GM15510 (cell line): Measurements from ENCODE around the gene SV2C.

Source experiments
- POLR2A ChIP-seq: IDR thresholded peaks from 3 replicates; pipeline ENCODE4 v1.6.1; 2011; ENCODE audit warnings: borderline replicate concordance; ENCODE audit not compliant: insufficient read length; ENCODE audit errors: extremely low read depth

The SV2C gene

DNA sequence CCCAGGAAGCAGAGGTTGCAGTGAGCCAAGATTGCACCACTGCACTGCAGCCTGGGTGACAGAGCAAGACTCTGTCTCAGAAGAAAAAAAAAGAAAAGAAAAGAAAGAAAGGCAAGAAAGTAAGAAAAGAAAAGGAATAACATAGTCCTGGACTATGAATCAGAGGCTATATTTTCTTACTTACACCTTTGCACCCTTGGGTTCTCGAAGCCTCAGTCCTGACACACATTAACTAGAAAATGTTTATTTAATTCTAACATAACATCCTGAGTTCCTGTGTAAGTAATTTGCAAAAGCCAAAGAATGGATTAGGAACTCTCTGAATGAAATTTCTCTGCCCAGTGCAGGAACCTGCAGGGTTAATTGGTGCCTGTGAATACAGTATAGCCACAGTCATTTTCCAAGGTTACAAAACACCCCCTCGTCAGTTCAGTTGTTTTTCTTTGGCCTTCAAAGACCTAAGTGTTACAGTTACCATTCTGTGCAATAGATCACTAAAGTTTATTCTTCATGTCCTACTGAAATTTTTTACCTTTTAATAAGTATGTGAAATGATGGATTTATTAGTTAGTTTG is 147.6 kb downstream of the SV2C start:
- no peak for TF ChIP-seq POLR2A

DNA sequence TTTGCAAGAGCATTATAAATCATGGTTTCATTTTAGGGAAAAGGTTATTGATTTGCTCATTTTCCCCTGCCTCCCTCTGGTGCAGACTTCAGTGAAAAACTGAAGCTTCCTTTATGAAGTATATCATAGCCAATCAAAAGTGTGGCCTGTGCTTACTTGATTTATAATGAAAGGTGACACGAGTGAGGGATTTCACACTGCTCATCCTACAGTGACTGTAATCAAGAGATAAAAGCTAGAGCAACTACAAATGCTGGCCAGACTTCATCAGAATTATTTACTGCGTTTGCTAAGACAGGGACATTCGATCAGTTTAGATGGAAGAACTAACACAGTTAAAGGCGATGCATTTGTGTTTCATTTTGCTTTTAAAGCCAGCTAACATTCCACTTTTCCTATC is 151.5 kb downstream of the SV2C start:
- TF ChIP-seq POLR2A = no peak

DNA sequence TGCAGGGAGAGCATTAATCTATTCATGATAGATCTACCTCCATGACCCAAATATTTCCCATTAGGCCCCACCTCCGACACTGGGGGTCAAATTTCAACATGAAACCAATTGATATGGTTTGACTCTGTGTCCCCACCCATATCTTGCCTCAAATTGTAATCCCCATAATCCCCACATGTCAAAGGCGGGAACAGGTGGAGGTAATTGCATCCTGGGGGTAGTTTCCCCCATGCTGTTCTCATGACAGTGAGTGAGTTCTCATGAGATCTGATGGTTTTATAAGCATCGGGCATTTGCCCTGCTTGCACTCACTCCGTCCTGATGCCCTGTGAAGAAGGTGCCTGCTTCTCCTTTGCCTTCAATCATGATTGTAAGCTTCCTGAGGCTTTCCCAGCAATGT is 153.5 kb downstream of the SV2C start:
- no peak for TF ChIP-seq POLR2A

DNA sequence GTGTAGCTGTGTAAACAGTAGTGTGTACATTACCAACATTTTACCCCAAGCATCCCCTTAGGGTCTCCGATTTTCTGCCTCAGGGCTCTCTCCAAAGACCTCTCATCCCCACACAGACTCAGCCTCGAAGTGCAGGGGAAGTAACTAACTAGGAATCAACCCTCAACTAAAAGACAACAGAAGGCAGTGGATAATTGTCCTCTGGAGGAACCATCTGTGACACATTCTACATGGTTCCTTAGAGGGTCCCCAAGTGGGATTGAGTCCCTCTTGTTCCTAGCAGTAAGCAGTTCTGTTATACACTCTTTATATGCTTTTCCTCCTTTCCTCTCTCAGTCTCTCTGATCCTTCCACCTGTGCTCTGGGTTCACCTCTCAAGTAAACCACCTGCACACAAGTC is 157.2 kb downstream of the SV2C start:
- no peak for TF ChIP-seq POLR2A

DNA sequence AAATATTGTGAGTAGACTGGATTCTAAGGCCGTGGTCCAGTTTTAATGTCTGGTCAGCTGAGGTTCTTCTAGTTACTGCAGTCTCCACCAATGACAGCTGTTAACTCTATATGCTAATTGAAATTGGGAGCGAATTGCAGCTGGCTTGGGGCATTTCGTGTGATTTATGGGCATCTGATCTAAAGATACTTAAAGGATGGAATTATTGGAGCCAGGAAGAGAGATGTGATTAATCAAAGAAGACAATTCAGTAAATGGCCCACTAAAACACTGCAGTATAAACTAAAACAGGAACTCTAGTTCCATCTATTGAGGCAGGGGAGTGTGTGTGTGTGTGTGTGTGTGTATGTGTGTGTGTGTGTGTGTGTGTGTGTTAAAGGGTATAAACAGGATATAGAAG is 162.4 kb downstream of the SV2C start:
- TF ChIP-seq POLR2A = no peak

DNA sequence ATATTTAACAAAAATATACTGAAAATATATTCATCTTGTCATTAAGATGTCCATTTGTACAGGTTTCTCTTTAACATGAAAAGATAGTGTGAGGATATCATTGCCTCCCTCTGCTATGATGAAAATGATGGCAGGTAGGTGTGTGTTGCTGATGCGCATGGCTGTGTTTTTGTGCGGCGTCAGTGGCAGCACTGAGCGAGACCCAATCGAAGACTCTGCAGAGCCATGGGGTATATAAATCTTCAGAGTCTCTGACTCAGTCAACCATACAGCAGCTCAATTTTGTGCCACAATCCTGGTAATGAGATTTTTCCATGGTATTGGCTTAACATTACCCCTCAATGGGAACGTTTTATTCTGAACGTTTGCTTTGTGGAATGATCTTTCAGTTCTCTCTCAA is 166.4 kb downstream of the SV2C start:
- no peak for TF ChIP-seq POLR2A

DNA sequence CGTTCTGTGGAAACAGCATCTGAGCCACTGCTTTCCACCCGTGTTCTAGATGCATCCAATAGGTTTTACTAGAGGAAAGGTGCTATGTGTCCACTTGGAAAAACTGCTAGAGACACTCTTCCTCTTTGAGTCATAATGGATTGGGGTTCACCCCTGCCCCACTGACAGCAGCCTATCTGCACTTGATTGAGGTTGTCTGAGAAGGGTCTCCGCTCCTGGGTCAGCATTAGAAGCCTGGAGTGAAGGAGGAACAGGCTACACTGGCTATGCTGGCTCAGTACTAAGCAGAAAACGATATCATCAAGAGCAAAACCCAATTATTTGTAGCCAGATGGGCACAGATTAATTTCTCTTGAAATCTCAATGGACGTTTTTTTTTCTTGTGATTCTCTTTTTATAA is 167.3 kb downstream of the SV2C start:
- no peak for TF ChIP-seq POLR2A

DNA sequence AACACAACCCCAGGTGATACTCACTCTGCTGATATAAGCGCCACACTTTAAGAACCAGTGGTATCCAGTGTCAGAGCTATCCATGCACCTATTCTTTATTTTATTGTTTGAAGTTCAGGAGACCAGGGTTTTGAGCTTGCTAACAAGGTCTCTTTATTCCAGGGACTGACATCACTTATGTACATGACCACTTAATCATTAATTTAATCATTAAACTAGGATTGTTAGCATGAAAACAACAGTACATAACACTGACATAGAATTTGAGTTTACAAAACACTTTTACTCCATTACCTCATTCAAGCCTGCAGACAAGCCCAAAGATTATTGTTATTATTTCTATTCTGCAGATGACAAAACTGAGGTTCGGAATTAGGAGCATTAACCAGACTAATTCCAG is 168.5 kb downstream of the SV2C start:
- TF ChIP-seq POLR2A = no peak

DNA sequence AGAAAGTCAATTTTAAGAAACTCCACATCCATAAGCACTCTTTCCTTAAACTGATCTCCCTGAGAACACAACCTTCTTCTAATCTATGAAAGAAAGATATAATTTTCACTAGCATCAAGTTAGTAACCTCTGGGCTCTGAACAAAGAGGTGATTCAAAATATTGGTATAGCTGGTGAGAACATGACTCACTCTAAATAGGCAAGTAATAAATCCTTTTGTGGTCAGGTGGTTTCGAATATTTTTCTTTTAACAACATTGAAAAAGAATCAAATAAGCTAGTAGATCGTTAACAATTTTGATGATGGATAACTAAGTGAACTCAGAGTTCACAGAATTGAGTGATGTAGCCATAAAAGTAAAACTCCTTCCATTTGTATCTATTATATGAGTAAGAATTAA is 169.3 kb downstream of the SV2C start:
- no peak for TF ChIP-seq POLR2A

DNA sequence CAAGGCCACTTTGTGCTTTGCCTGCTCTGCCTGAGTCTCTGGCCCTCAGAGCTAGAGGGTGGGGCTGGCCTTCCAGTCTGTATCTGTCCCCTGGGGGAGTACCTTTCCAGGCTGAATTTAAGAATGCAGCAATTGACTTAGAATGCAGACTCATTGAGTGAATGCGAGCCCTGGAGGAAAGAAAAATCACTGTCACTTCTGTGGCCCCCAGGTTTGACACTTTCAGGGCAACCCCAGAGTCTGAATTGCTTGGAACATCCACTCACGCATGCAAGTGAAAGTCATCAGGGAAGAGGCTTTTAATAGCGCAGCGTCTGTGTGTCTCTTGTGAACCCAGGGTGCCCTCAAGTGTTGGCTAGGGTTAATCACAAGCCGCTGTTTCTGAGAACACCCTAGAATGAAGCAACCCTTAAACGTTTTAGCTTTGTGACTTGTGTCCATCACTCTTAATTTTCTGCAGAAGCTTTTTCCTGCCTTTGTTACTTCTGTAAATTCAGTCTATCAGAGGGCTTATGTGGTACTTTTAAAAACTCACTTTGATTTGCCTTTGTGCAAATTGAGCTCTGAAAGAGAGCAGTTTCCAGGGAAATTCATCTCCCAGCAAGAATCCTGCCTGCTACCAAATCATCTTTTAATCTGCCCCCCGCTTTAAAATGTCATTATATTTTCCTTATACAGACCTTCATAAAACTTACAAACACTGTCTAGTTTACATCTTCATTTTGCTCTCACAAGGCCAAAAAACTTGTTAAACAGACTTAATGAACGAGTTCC is 173.1 kb downstream of the SV2C start:
- TF ChIP-seq POLR2A = no peak

DNA sequence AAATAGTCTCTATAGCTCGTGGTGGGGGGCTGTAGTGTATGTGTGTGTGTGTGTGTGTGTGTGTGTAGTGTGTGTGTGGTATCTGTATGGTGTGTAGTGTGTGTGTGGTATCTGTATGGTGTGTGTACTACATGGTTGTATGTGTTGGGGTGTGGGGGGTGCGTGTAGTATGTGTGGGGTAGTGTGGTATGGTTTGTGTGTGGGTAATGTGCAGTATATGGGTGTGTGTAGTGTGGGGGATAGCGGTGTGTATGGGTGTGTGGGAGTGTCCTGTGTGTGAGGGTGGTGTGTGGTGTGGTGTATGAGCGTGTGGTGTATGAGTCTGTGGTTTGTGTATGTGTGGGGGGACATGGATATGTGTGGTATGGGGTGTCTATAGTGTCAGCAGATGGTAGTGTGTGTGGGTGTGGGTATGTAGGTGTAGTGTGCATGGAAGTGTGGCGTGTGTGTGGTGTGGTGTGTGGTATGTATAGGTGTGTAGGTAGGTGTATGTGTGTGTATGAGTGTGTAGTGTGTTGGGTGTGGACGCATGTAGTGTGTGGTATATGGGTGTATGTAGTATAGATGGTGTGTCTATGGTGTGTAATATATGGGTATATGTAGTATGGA is 174.1 kb downstream of the SV2C start:
- no peak for TF ChIP-seq POLR2A

DNA sequence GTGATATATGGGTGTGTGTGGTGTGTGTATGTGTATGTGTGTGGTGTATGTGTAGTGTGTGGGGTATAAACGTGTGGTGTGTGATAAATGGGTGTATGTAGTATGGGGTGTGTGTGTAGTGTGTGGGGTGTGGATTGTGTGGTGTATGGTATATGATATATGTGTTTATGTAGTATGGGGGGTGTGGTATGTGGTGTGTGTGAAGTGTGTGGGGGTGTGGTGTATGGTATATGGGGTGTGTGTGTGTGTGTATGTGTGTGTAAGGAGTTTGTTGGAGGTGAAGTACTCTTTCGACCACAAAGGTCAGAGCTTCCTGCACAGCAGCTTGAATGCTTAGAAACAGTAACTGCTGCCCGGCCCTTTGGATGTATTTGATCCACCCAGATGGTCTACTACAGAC is 174.7 kb downstream of the SV2C start:
- no peak for TF ChIP-seq POLR2A

DNA sequence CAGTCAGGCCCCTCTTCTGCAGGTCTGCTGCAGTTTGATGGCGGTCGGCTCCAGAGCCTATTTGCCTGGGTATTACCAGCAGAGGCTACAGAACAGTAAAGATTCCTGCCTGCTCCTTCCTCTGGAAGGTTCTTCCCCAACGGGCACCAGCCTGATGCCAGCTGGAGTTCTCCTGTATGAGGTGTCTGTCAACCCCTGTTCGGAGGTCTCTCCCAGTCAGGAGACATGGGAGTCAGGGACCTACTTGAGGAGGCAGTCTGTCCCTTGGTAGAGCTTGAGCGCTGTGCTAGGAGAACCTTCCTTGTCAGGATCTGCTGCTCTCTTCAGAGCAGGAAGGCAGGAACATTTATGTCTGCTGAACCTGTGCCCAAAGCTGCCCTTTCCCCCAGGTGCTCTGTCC is 181.5 kb downstream of the SV2C start:
- no peak for TF ChIP-seq POLR2A

DNA sequence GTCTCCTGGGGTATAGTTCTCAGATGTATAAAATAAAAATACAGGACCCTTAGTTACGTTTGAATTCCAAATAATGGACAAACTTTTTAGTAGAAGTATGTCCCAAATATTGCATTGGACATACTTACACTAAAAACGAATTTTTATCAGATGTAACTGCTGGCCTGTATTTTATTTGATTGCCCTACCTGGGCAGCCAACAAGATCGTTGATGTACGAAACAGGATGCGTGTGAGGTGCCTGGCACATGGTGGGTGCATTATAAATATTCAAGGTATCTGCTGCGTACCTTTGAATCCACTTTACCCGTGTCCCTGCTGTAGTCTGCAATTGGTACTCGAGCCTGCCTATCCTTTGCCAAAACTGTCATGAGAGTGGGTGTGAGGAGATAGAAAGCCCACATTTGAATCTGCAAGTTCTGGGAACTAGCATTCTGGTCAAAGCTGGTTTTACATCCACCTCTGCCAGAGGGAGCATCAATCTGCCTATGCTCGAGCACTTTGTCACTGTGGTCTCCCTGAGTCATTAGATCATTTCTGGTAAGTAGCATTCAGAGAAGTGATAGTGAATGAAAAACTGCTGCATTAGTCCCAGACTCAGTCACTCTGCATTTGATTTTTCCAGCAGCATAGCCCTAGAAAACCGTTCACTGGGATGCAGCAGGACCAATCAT is 186.2 kb downstream of the SV2C start:
- TF ChIP-seq POLR2A = no peak

DNA sequence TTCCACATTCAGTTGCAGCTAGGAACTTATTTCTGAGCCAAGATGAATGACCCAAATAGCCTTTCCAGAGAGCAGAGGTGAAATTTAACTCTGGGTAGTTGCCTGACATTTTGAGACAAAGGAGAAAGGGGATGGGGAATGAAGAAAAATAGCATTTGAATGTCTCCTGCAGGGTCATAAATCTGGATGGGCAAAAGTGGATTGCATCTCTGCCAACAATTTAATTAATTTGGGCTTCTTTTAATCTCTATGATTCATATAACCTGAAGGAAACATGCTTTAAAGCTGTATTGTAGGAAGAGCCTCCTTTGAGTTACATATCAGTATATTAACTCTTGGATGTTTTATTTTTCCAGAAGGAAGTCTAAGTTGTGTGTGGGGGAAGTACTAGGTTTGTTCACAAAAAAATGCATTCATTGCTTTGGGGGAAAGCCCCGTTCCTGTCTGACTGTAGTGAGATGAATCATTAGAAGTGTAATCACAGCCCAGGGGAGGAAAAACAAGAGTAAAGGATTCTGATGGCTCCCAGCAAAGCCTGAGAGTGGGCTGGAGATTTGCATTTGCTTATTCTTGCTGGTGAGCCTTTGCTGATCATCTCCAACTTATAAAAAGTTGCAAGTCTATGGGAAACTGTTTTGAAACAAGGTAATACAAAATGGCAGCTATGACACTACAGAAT is 186.9 kb downstream of the SV2C start:
- no peak for TF ChIP-seq POLR2A
